ENCODE results near the gene MUC12. TPM values are rescaled to one million over a fixed set of nuclear protein-coding genes. Genes with fewer than 3 reads are reported as not detected.
A peak's percentile ranks its signal among the peaks of the same experiment; 100 is the strongest.

Gene MUC12
- total and polyA plus RNA-seq, 9 of the 15 experiments (the other 6 are each of a cell fraction or from before 2014, with no cell fraction given), result 0.23 to 1.2 (median 0.79) TPM; not detected in 1

- POLR2A ChIA-PET, result interaction anchor here (0.6 to 1.9 kb wide), 4 partner anchors 9 to 281 kb away, joined by 3 to 6 read pairs (median 3); no protein-coding TSS in a partner anchor
- BruUV-seq (replicated peaks), result no TSS peak
- Histone ChIP-seq H3K9ac (ENCODE audit: insufficient read depth in 1 of 2, low read depth in 2 of 2, low read length in 2 of 2) (no peak overlapping the region), H3K4me2 (ENCODE audit: insufficient read depth, low read length) (no peak overlapping the region), H3K36me3 (ENCODE audit: control insufficient read depth, insufficient read depth, low read length) (no peaks in the 10 kb centered on the region), H3K27me3 (ENCODE audit: control insufficient read depth in 2 of 2, insufficient read depth in 2 of 2, low read length in 2 of 2) (peaks cover 39 to 74% of the 10 kb centered on the region in 2 experiments), H3K27ac (ENCODE audit: extremely low read depth, low read depth, low read length) (no peak overlapping the region), H3K79me2 (ENCODE audit: control insufficient read depth, insufficient read depth, low read length) (no peaks in the 10 kb centered on the region), H3K4me3 (no peak overlapping the region), H3K9me1 (ENCODE audit: control insufficient read depth, insufficient read depth, low read length) (peaks cover 10% of the 10 kb centered on the region), H3K9me3 (replicated peaks; ENCODE audit: control insufficient read depth, insufficient read depth, low read depth, low read length) (no peaks in the 10 kb centered on the region), H4K20me1 (replicated peaks; ENCODE audit: control insufficient read depth, insufficient read depth, low read length) (peaks cover 20% of the 10 kb centered on the region), H2AFZ (ENCODE audit: low read depth, low read length) (no peak overlapping the region), H3K4me1 (replicated peaks in 1 of 2; ENCODE audit: control insufficient read depth in 2 of 2, insufficient read depth in 2 of 2, low read length in 2 of 2) (peaks cover 12 to 25% of the 10 kb centered on the region in 2 experiments; a peak in 4 of 5 replicates)
- DNase-seq (ENCODE audit: extremely low read depth in 1 of 4, low spot score in 3 of 4) (peak in 1 of 4 experiments; percentile 13), ATAC-seq (no peak), FAIRE-seq (no peak)
- in situ Hi-C loops (cut with MboI) (no loop called here), intact Hi-C loops (cut with micrococcal nuclease) (loop anchor here (2.0 to 5.0 kb wide), 2 partner anchors 15 to 171 kb away; no protein-coding TSS in a partner anchor)
- CTCF ChIA-PET (ENCODE audit: low intra/inter-chr PET ratio), result no interaction called here
- WGBS (ENCODE audit: insufficient coverage, low coverage, missing lambda C conversion rate), result 4% methylated on average over 5 of the region's 6 CpGs
- TF ChIP-seq ZNF77 (CRISPR knock-in tag; IDR thresholded peaks at IDR 0.05) (no peak), ZNF395 (CRISPR knock-in tag; IDR thresholded peaks at IDR 0.05) (no peak), KDM4B (IDR thresholded peaks at IDR 0.05; ENCODE audit: borderline replicate concordance in 2 of 2, low read depth in 1 of 2) (no peak), ZFPM2 (CRISPR knock-in tag; IDR thresholded peaks at IDR 0.05) (no peak), ZBTB12 (CRISPR knock-in tag; IDR thresholded peaks at IDR 0.05) (no peak)
- TF ChIP-seq, protein P1, sequence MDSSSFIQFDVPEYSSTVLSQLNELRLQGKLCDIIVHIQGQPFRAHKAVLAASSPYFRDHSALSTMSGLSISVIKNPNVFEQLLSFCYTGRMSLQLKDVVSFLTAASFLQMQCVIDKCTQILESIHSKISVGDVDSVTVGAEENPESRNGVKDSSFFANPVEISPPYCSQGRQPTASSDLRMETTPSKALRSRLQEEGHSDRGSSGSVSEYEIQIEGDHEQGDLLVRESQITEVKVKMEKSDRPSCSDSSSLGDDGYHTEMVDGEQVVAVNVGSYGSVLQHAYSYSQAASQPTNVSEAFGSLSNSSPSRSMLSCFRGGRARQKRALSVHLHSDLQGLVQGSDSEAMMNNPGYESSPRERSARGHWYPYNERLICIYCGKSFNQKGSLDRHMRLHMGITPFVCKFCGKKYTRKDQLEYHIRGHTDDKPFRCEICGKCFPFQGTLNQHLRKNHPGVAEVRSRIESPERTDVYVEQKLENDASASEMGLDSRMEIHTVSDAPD (CRISPR knock-in tag; IDR thresholded peaks at IDR 0.05), result no peak
Measured at GRCh38 chr7:100968031-100968430, 1.3 kb upstream of the MUC12 start.

All from K562 (cell line).